Activated naive CD4-positive, alpha-beta T cell treated with anti-CD3 and anti-CD28 coated beads for 36 hours (primary cell): ENCODE results near the gene LCLAT1. TPM values are rescaled to one million over a fixed set of nuclear protein-coding genes. Genes with fewer than 3 reads are reported as not detected.

Experiments used
- CTCF ChIA-PET: fragments of 350-600 bp; sonication (Branson Sonifier 250); formaldehyde crosslinking; loops from one replicate; lab custom pipeline; 2021; ENCODE audit warnings: antibody characterized with exemption; lab: Charles Lee
- DNase-seq: peaks from one replicate; pipeline ENCODE4 v3.0.0-alpha.2; 2020
- H3K27ac Mint-ChIP-seq: one replicate; pipeline ENCODE4 v1.8.0; 2021; ENCODE audit warnings: mild to moderate bottlenecking, mixed read lengths
- H3K27me3 Mint-ChIP-seq: one replicate; pipeline ENCODE4 v1.8.0; 2021; ENCODE audit warnings: low read depth, mixed read lengths
- H3K36me3 Mint-ChIP-seq: one replicate; pipeline ENCODE4 v1.8.0; 2021; ENCODE audit warnings: low read depth, mixed read lengths
- H3K4me1 Mint-ChIP-seq: one replicate; pipeline ENCODE4 v1.8.0; 2021; ENCODE audit warnings: low read depth, mixed read lengths
- H3K4me3 Mint-ChIP-seq: one replicate; pipeline ENCODE4 v1.8.0; 2021; ENCODE audit warnings: mild to moderate bottlenecking, moderate library complexity, mixed read lengths
- H3K9me3 Mint-ChIP-seq: one replicate; pipeline ENCODE4 v1.8.0; 2021; ENCODE audit warnings: mixed read lengths
- intact Hi-C: fragments of 100-400 bp; cut with micrococcal nuclease; formaldehyde crosslinking; loops from one replicate; pipeline ENCODE4 v1.15.1; 2023
- total RNA-seq, 2 experiments: library from RNA; stranded (reverse); gene quantifications; one replicate each; pipeline ENCODE4 v1.2.3, GENCODE V29; 2021

Gene LCLAT1
- total RNA-seq, 2 experiments from 2014 or later = 18.8 to 22.8 TPM

DNA sequence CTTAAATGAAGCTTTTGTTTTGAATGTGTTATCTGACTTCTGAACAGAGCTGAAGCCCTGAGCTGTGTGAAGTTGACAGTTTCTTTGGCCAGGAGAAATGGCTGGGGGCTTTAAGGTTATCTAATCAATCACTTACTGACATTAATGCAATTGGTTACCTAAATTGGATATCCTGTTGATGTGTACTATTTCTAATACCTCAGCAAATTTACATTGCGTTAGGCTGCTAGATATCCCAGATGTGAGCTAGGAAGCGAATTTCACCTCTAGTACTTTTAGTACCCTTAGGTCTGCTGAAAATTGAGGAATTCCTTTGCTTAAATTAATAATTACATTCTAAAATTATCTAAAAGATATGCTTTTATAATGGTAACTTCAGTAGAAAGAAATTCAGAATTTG lies 102.0 kb downstream of the LCLAT1 start:
- intact Hi-C loops = no loop called here
- no peak for DNase-seq
- H3K27ac Mint-ChIP-seq = no peak overlapping the region
- peaks cover 13% of the 10 kb centered on the region for H3K36me3 Mint-ChIP-seq
- H3K4me1 Mint-ChIP-seq = peaks cover 6% of the 10 kb centered on the region
- peaks cover 2% of the 10 kb centered on the region for H3K9me3 Mint-ChIP-seq
- CTCF ChIA-PET = interaction anchor here (0.5 to 1.4 kb wide), 2 partner anchors 23 to 1584 kb away, joined by 3 read pairs; no protein-coding TSS in a partner anchor
- H3K4me3 Mint-ChIP-seq = no peak overlapping the region
- no peaks in the 10 kb centered on the region for H3K27me3 Mint-ChIP-seq

DNA sequence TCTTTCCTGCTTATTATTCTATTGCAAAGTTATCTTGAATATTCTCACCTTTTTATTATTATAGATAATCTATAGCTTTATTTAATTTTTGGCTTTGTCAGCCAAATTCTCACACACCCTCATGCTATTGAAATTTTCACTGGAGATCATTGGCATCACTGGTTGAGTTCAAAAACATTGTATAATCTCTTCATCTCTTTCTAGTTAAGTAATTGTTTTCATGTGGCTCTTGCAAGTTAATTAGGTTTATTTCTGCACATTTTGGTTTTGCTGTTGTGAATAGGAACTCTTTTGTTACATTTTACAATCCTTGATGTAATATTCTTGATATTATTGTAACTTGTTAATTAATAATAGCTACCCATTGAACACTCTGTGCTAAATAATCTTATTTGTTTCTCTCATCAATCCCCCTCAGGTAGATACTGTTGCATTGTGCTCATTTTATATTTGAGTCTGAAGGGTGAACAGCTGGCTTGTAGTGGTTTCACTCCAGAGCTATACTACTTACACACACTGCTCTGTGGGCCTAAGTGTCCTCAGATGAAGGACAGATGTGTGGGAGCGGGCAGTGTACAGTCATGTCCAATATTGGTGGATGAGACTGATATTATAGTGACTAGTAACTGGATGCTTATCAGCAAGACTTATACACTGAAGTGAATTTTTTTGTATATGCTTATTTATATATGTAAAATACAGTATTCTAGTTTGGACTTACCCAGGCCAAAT lies 112.7 kb downstream of the LCLAT1 start:
- CTCF ChIA-PET = interaction anchor here (0.9 to 1.1 kb wide), 2 partner anchors 351 to 395 kb away, joined by 3 read pairs; no protein-coding TSS in a partner anchor
- Mint-ChIP-seq H3K36me3 (peaks cover 15% of the 10 kb centered on the region), H3K9me3 (no peaks in the 10 kb centered on the region), H3K27ac (no peak overlapping the region), H3K4me3 (no peak overlapping the region), H3K27me3 (no peaks in the 10 kb centered on the region), H3K4me1 (no peaks in the 10 kb centered on the region)
- no peak for DNase-seq
- intact Hi-C loops = no loop called here

DNA sequence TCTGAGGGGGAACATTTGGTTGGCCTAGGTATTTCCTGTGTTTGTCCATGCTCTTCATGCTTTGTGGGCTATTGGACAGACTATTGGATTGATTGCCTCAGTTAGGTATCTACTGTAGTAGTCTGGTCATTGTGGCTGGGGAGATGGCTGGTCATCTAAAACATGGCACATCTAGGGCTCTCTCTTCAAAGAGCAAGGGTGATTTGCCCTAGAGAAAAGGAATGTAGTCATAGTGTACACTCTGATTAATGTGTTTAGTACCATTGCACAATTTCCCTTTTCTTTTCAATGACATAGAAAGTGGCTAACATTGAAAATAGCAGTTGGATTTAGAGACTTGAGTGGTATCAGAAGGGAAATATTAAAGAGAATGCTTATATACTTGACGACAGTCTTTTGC lies 114.3 kb downstream of the LCLAT1 start:
- H3K27ac Mint-ChIP-seq = peak overlapping the region; percentile 13
- H3K36me3 Mint-ChIP-seq = peaks cover 18% of the 10 kb centered on the region
- CTCF ChIA-PET = no interaction called here
- no peak for DNase-seq
- H3K9me3 Mint-ChIP-seq = no peaks in the 10 kb centered on the region
- H3K27me3 Mint-ChIP-seq = no peaks in the 10 kb centered on the region
- peaks cover 3% of the 10 kb centered on the region for H3K4me1 Mint-ChIP-seq
- intact Hi-C loops = no loop called here
- no peak overlapping the region for H3K4me3 Mint-ChIP-seq

DNA sequence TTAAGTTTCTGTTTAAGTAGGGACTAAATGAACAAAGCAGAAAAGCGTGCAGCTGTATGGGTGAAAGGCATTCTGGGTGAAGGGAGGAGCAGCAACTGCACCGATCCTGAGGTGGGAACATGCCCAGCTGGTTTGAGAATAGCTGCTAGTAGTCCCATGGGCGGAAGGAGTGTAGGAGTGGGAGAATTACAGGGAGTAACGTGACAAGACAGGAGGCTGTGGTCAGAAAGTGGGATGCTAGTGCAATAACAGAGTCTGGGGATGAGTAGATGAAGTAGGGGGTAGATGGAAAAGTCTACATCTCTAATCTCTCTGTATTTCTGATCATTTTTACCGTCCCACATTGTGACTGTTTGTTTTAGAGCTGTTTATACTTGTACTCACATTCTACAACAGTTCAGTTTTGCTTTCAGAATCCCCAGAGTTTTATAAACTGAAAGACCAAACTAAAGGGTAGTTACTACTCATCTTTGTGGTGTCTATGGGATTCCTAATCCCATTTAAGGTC lies 118.9 kb downstream of the LCLAT1 start:
- Mint-ChIP-seq H3K27me3 (no peaks in the 10 kb centered on the region), H3K27ac (no peak overlapping the region), H3K36me3 (peaks cover 19% of the 10 kb centered on the region), H3K4me1 (peaks cover 3% of the 10 kb centered on the region), H3K4me3 (no peak overlapping the region), H3K9me3 (no peaks in the 10 kb centered on the region)
- CTCF ChIA-PET = no interaction called here
- intact Hi-C loops = no loop called here
- DNase-seq = no peak

DNA sequence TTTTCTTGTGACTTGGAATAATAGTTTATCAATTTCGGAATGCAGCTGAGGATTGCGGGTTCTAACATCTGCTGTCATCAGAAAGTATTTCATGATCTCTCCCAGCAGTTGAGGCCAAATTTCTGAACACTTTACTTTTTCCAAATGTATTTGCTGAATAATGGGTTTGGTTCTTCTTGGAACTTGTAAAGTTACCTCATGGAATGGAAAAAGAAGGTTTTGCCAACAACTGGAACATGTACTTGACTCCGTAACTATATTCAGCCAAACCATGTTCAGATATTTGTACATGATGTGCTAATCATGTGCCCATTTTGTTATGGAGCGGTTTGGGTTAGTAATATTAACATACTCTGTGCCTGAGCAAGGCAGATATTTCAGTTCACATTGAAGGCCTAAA lies 119.6 kb downstream of the LCLAT1 start:
- Mint-ChIP-seq H3K4me1 (peaks cover 3% of the 10 kb centered on the region), H3K4me3 (no peak overlapping the region), H3K36me3 (peaks cover 17% of the 10 kb centered on the region), H3K27ac (no peak overlapping the region), H3K27me3 (no peaks in the 10 kb centered on the region), H3K9me3 (no peaks in the 10 kb centered on the region)
- intact Hi-C loops = no loop called here
- CTCF ChIA-PET = no interaction called here
- DNase-seq = no peak

- peaks cover 3% of the 10 kb centered on the region for H3K4me1 Mint-ChIP-seq
- intact Hi-C loops = no loop called here
- no peak overlapping the region for H3K27ac Mint-ChIP-seq
- no peaks in the 10 kb centered on the region for H3K27me3 Mint-ChIP-seq
- DNase-seq = no peak
- H3K9me3 Mint-ChIP-seq = no peaks in the 10 kb centered on the region
- peaks cover 14% of the 10 kb centered on the region for H3K36me3 Mint-ChIP-seq
- CTCF ChIA-PET = no interaction called here
- no peak overlapping the region for H3K4me3 Mint-ChIP-seq
Measured at GRCh38 chr2:30567317-30567716, 120.3 kb downstream of the LCLAT1 start.

DNA sequence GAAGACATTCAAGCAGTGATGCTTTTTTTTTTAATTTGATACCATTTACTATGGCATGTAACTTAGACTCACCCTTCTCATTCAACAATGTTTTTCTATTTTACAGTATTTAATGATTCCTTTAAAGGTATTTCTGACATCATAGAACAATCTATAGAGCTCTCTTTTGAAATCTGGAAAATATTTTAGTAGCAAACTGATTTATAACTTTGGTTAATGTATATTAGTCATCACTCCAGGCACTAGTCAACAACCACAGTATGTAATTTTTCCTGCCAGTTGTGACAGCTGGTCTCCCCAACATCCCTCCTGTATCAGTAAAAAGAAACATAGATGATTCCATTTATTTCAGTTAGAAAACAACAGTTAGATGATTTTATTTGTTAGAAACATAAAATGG lies 122.9 kb downstream of the LCLAT1 start:
- Mint-ChIP-seq H3K9me3 (no peaks in the 10 kb centered on the region), H3K4me1 (peaks cover 3% of the 10 kb centered on the region), H3K27ac (no peak overlapping the region), H3K4me3 (no peak overlapping the region), H3K36me3 (peaks cover 10% of the 10 kb centered on the region), H3K27me3 (no peaks in the 10 kb centered on the region)
- DNase-seq = no peak
- intact Hi-C loops = no loop called here
- CTCF ChIA-PET = no interaction called here

- Mint-ChIP-seq H3K27me3 (no peaks in the 10 kb centered on the region), H3K27ac (no peak overlapping the region), H3K4me3 (no peak overlapping the region), H3K36me3 (peaks cover 3% of the 10 kb centered on the region), H3K4me1 (peaks cover 8% of the 10 kb centered on the region), H3K9me3 (no peaks in the 10 kb centered on the region)
- CTCF ChIA-PET = interaction anchor here (0.7 kb wide), 1 partner anchor 243 kb away, joined by 3 read pairs; no protein-coding TSS in a partner anchor
- intact Hi-C loops = no loop called here
- DNase-seq = no peak
Measured at GRCh38 chr2:30577151-30577550, 130.1 kb downstream of the LCLAT1 start.

- Mint-ChIP-seq H3K4me3 (no peak overlapping the region), H3K9me3 (no peaks in the 10 kb centered on the region), H3K36me3 (peaks cover 8% of the 10 kb centered on the region), H3K27ac (no peak overlapping the region), H3K4me1 (peaks cover 8% of the 10 kb centered on the region), H3K27me3 (no peaks in the 10 kb centered on the region)
- DNase-seq = no peak
- intact Hi-C loops = no loop called here
- CTCF ChIA-PET = interaction anchor here (1.0 to 1.2 kb wide), 2 partner anchors 22 to 25 kb away, joined by 3 to 4 read pairs; no protein-coding TSS in a partner anchor
Measured at GRCh38 chr2:30580391-30580790, 133.3 kb downstream of the LCLAT1 start.

- no peak overlapping the region for H3K4me3 Mint-ChIP-seq
- H3K9me3 Mint-ChIP-seq = no peaks in the 10 kb centered on the region
- peaks cover 6% of the 10 kb centered on the region for H3K4me1 Mint-ChIP-seq
- no peak for DNase-seq
- CTCF ChIA-PET = interaction anchor here (1.7 kb wide), 1 partner anchor 129 kb away, joined by 4 read pairs; no protein-coding TSS in a partner anchor
- H3K36me3 Mint-ChIP-seq = peaks cover 11% of the 10 kb centered on the region
- intact Hi-C loops = no loop called here
- H3K27me3 Mint-ChIP-seq = no peaks in the 10 kb centered on the region
- no peak overlapping the region for H3K27ac Mint-ChIP-seq
Measured at GRCh38 chr2:30582521-30582920, 135.5 kb downstream of the LCLAT1 start.

GRCh38 chr2:30583204-30583749 lies 136.2 kb downstream of the LCLAT1 start:
- Mint-ChIP-seq H3K36me3 (peaks cover 11% of the 10 kb centered on the region), H3K4me3 (no peak overlapping the region), H3K4me1 (peaks cover 6% of the 10 kb centered on the region), H3K27me3 (no peaks in the 10 kb centered on the region), H3K27ac (no peak overlapping the region), H3K9me3 (no peaks in the 10 kb centered on the region)
- intact Hi-C loops = no loop called here
- no peak for DNase-seq
- CTCF ChIA-PET = interaction anchor here (0.6 to 1.7 kb wide), 2 partner anchors 128 to 342 kb away, joined by 4 to 6 read pairs; no protein-coding TSS in a partner anchor

- intact Hi-C loops = no loop called here
- Mint-ChIP-seq H3K4me3 (no peak overlapping the region), H3K27me3 (no peaks in the 10 kb centered on the region), H3K36me3 (peaks cover 11% of the 10 kb centered on the region), H3K27ac (no peak overlapping the region), H3K4me1 (peaks cover 6% of the 10 kb centered on the region), H3K9me3 (no peaks in the 10 kb centered on the region)
- no peak for DNase-seq
- CTCF ChIA-PET = no interaction called here
Measured at GRCh38 chr2:30584116-30584515, 137.1 kb downstream of the LCLAT1 start.
